ENCODE measurements around the gene ZNF526.

DNA sequence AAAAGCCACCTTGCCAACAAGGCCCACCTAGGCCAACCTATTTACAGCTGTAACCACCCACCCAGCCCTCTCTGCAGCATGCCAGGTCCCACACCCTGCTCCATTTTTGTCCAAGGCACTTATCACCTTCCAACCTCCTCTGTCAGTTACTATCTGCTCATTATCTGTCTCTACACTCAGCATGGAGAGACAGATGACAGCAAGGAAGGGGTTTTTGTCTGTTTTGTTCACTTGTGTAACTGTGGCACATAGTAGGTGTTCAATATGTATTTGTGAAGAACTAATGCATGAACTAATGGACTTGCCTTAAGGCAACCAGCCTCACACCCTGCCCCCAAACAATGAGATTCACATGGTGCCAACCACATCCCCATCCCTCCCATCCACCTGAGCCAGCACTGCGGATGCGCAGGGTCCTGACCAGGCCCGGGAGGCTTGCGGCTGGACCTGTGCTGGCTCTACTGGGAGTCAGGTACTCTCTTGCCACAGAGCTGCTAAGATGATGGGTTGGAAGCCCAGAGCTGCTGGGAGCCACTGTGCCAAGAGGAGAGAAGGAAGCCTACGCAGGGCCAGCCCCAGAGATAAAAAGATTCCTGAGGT, 19.9 kb upstream of the ZNF526 start:
- TF ChIP-seq, protein P1, sequence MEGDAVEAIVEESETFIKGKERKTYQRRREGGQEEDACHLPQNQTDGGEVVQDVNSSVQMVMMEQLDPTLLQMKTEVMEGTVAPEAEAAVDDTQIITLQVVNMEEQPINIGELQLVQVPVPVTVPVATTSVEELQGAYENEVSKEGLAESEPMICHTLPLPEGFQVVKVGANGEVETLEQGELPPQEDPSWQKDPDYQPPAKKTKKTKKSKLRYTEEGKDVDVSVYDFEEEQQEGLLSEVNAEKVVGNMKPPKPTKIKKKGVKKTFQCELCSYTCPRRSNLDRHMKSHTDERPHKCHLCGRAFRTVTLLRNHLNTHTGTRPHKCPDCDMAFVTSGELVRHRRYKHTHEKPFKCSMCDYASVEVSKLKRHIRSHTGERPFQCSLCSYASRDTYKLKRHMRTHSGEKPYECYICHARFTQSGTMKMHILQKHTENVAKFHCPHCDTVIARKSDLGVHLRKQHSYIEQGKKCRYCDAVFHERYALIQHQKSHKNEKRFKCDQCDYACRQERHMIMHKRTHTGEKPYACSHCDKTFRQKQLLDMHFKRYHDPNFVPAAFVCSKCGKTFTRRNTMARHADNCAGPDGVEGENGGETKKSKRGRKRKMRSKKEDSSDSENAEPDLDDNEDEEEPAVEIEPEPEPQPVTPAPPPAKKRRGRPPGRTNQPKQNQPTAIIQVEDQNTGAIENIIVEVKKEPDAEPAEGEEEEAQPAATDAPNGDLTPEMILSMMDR (conservative IDR thresholded peaks at IDR 0.05; ENCODE audit: low read depth, low read length), result no peak
- no peak for TF ChIP-seq EZH2 (IDR thresholded peaks at IDR 0.05; ENCODE audit: low read length, unreplicated experiment)
- no peak for TF ChIP-seq EZH2phosphoT487 (IDR thresholded peaks at IDR 0.05; ENCODE audit: borderline replicate concordance, low read length)
